ENCODE data around the gene ADAMTS20.

The ADAMTS20 gene

GRCh38 chr12:43325786-43326185 lies 226.2 kb downstream of the ADAMTS20 start:
- TF ChIP-seq, protein P1, sequence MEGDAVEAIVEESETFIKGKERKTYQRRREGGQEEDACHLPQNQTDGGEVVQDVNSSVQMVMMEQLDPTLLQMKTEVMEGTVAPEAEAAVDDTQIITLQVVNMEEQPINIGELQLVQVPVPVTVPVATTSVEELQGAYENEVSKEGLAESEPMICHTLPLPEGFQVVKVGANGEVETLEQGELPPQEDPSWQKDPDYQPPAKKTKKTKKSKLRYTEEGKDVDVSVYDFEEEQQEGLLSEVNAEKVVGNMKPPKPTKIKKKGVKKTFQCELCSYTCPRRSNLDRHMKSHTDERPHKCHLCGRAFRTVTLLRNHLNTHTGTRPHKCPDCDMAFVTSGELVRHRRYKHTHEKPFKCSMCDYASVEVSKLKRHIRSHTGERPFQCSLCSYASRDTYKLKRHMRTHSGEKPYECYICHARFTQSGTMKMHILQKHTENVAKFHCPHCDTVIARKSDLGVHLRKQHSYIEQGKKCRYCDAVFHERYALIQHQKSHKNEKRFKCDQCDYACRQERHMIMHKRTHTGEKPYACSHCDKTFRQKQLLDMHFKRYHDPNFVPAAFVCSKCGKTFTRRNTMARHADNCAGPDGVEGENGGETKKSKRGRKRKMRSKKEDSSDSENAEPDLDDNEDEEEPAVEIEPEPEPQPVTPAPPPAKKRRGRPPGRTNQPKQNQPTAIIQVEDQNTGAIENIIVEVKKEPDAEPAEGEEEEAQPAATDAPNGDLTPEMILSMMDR (IDR thresholded peaks at IDR 0.05; ENCODE audit: low read depth, low read length), result no peak
- Histone ChIP-seq H3K9me3 (no peaks in the 10 kb centered on the region; the same call in 1 of the 2 replicates), H3K27me3 (no peaks in the 10 kb centered on the region), H3K4me3 (ENCODE audit: low read depth, low read length) (no peak overlapping the region), H3K36me3 (no peaks in the 10 kb centered on the region), H3K4me1 (no peaks in the 10 kb centered on the region)
- DNase-seq, result no peak

GRCh38 chr12:43320281-43320680 lies 231.7 kb downstream of the ADAMTS20 start:
- DNase-seq, result no peak
- Histone ChIP-seq H3K4me1 (no peaks in the 10 kb centered on the region), H3K27me3 (no peaks in the 10 kb centered on the region), H3K9me3 (no peaks in the 10 kb centered on the region), H3K36me3 (no peaks in the 10 kb centered on the region), H3K4me3 (ENCODE audit: low read depth, low read length) (no peak overlapping the region)
- TF ChIP-seq, protein P1 (IDR thresholded peaks at IDR 0.05; ENCODE audit: low read depth, low read length), result no peak

DNA sequence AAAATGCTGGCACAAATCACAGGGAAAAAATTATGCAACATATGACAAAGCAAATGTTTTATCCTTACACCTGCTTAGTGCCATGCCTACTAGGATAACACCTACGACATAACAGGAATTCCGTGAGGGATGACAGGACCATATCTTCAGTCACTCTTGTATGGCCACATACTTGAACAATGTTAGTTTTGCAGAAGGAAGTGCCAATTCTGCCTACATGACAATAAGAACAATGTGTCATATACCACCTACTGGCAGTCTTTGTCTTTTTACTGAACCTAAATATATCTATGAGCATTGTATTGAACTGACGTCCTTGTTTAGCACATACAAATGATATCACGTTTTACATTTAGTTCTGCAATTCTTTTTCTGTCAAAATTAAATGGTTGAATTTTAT lies 234.0 kb downstream of the ADAMTS20 start:
- Histone ChIP-seq H3K4me1 (no peaks in the 10 kb centered on the region), H3K27me3 (no peaks in the 10 kb centered on the region), H3K36me3 (no peaks in the 10 kb centered on the region), H3K9me3 (no peaks in the 10 kb centered on the region), H3K4me3 (ENCODE audit: low read depth, low read length) (no peak overlapping the region)
- no peak for DNase-seq
- TF ChIP-seq, protein P1 (IDR thresholded peaks at IDR 0.05; ENCODE audit: low read depth, low read length), result no peak

DNA sequence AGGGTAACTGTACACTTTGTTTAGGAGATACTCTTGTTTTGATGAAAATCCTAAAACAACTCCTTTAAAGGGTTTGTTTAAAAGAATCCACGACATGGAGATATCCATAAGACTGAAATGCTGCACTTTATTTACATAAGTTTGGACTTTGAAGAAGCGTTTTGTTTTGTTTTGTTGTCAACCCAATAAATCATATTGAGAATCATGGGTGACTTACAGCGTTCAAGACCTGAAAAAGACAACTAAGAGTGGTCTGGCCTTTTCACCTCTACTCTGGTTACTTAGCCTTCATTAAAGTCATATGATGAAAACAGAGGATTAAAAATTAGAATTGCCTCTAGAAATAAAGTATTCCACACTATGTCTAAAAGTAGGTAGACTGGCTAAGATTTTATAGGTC lies 234.8 kb downstream of the ADAMTS20 start:
- Histone ChIP-seq H3K27me3 (no peaks in the 10 kb centered on the region), H3K9me3 (no peaks in the 10 kb centered on the region), H3K36me3 (no peaks in the 10 kb centered on the region), H3K4me3 (ENCODE audit: low read depth, low read length) (no peak overlapping the region), H3K4me1 (no peaks in the 10 kb centered on the region)
- DNase-seq, result no peak
- TF ChIP-seq, protein P1 (IDR thresholded peaks at IDR 0.05; ENCODE audit: low read depth, low read length), result no peak

GRCh38 chr12:43316520-43316919 lies 235.5 kb downstream of the ADAMTS20 start:
- H3K36me3 ChIP-seq, result no peaks in the 10 kb centered on the region
- no peaks in the 10 kb centered on the region for H3K4me1 ChIP-seq
- no peaks in the 10 kb centered on the region for H3K9me3 ChIP-seq
- H3K27me3 ChIP-seq, result no peaks in the 10 kb centered on the region
- DNase-seq, result no peak
- no peak overlapping the region for H3K4me3 ChIP-seq (ENCODE audit: low read depth, low read length)
- TF ChIP-seq, protein P1 (IDR thresholded peaks at IDR 0.05; ENCODE audit: low read depth, low read length), result no peak

DNA sequence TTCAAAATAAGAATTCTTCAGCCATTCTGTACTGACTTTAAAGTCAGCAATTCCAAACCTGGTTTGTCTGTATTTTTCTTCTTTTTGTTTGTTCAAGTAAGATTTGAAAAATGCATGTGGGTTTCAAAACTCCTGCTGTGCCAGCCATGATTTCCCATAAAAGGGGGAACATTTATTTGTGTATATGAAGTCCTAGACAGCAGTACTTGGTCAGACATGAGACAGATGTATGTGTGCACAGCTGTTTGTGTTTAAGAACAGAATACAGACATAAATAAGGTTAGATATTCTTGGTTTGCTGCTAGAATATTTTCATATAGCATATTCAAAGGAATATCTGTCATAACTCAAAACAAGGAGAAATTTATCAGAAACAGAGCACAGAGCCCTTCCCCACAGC lies 236.0 kb downstream of the ADAMTS20 start:
- H3K36me3 ChIP-seq, result no peaks in the 10 kb centered on the region
- no peak overlapping the region for H3K4me3 ChIP-seq (ENCODE audit: low read depth, low read length)
- no peak for DNase-seq
- TF ChIP-seq, protein P1 (IDR thresholded peaks at IDR 0.05; ENCODE audit: low read depth, low read length), result no peak
- H3K9me3 ChIP-seq, result no peaks in the 10 kb centered on the region
- H3K4me1 ChIP-seq, result no peaks in the 10 kb centered on the region
- H3K27me3 ChIP-seq, result no peaks in the 10 kb centered on the region
